ENCODE measurements around the gene C16orf90. TPM values are rescaled to one million over a fixed set of nuclear protein-coding genes. Genes with fewer than 3 reads are reported as not detected.

C16orf90 gene
- polyA plus RNA-seq, 1 of the 3 experiments (the other 2 are of a cell fraction) = not detected

DNA sequence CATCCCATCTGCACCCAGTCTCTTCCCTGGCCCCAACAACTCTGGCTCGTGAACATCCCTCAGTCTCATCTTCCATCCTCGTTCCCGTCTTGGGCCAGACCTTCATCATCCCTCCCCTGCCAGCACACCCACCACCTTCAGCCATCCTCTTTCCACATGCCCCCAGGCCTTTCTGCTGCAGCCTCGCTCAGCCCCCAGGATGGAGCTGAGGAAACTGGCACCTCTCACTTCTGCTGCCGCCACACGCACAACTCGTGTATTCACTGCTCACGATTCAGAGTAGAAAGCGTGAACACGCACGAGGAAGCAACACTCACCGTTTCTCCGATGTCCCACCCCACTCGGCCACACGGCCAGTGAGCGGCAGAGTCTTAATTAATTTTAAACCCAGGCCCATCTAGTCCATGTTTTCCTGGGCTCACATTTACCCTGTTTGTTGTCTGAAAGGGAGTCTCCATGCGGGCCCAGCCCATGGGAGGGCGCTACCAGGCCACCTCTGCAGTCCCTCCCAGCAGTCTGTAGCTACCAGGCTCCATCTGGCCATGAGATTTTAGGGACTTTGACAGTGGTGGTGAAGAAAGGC is 12.5 kb downstream of the C16orf90 start:
- TF ChIP-seq FOXJ3 (CRISPR knock-in tag; IDR thresholded peaks at IDR 0.05) = no peak
- no peak for TF ChIP-seq POLR2AphosphoS5 (IDR thresholded peaks at IDR 0.05; ENCODE audit: low read depth, low read length)
- TF ChIP-seq FOXM1 (IDR thresholded peaks at IDR 0.05; ENCODE audit: low read depth) = no peak
- TF ChIP-seq RFX5 (IDR thresholded peaks at IDR 0.05; ENCODE audit: low read length) = no peak
- Histone ChIP-seq H3K27ac (ENCODE audit: low read depth in 2 of 2, low read length in 1 of 2) (no peak overlapping the region), H3K9me3 (no peaks in the 10 kb centered on the region), H3K9me2 (no peaks in the 10 kb centered on the region), H3F3A (replicated peaks; ENCODE audit: insufficient read depth) (no peaks in the 10 kb centered on the region), H3K4me2 (no peak overlapping the region), H3K36me3 (replicated peaks in 1 of 2; ENCODE audit: control insufficient read depth in 1 of 2, insufficient read depth in 2 of 2, low read length in 1 of 2) (peaks cover 9 to 63% of the 10 kb centered on the region in 2 experiments), H2AFZ (ENCODE audit: low read depth) (no peak overlapping the region), H3K4me1 (ENCODE audit: control insufficient read depth in 1 of 2, insufficient read depth in 2 of 2, low read depth in 1 of 2, low read length in 1 of 2) (peaks cover 0 to 17% of the 10 kb centered on the region in 2 experiments; a peak in 1 of 4 replicates), H3K79me2 (ENCODE audit: insufficient read depth) (peaks cover 33% of the 10 kb centered on the region), H3K27me3 (ENCODE audit: insufficient read depth) (no peaks in the 10 kb centered on the region), H3K4me3 (ENCODE audit: low read depth in 2 of 2, low read length in 1 of 2) (no peak overlapping the region), H4K20me1 (ENCODE audit: insufficient read depth) (peaks cover 13% of the 10 kb centered on the region), H3K9ac (no peak overlapping the region)
- peak; percentile 23 for DNase-seq
- 97% methylated on average over 18 of the region's 18 CpGs for WGBS (ENCODE audit: low lambda C conversion rate)
- ChIA-PET POLR2A (no interaction called here), CTCF (interaction anchor here (1.1 to 1.2 kb wide), 2 partner anchors 12 to 14 kb away, joined by 3 read pairs; no protein-coding TSS in a partner anchor)

DNA sequence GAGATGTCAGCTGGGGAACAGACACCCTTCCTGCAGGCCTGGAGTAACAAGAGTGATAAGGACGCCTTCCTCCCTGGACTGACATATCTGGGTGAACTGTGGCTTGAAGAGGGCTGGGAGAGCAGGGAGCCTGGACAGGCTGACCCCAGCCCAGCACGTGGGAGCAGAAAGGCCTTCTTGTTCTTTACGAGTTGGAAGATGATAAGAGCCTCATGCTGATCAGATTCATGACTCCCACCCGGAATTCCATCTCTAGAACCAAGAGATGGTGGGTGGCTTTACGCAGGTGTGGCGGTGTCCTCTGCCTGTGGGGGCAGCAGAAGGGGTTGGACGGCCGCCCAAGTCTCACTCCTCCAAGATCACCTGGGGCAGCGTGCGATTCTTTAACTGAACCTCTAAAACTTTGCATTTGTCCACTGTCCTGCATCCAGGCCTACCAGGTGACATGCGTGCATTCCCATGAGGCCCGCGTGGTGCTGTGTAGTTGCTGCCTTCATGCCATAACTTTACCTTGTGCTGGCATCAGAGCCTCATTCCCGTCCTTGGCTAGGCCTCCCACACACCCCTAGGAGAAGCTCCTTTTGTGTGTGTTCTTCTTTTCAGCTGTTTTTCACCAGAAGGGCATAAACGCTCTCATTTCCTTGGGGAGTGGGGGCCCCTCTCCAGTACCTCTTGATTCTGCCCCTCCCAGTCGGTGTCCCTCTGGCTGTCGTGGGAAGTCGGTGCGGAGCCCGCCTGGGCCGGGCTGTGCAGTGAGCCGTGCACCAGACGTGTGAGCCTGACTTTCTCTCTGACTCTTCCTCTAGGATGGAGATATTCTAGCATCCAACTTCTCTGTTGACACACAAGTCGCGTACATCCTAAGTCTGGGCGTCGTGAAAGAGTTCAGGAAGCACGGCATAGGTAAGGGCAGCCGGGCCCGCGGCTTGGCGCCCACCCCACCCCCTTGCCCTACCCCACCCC is 13.3 kb downstream of the C16orf90 start:
- Histone ChIP-seq H4K20me1 (ENCODE audit: insufficient read depth) (peaks cover 19% of the 10 kb centered on the region), H3K4me2 (no peak overlapping the region), H3K36me3 (replicated peaks in 1 of 2; ENCODE audit: control insufficient read depth in 1 of 2, insufficient read depth in 2 of 2, low read length in 1 of 2) (peaks cover 12 to 59% of the 10 kb centered on the region in 2 experiments), H3F3A (replicated peaks; ENCODE audit: insufficient read depth) (no peaks in the 10 kb centered on the region), H3K4me1 (ENCODE audit: control insufficient read depth in 1 of 2, insufficient read depth in 2 of 2, low read depth in 1 of 2, low read length in 1 of 2) (peaks cover 0 to 17% of the 10 kb centered on the region in 2 experiments; a peak in 1 of 4 replicates), H3K27ac (ENCODE audit: low read depth in 2 of 2, low read length in 1 of 2) (peak overlapping the region in 1 of 2 experiments; percentile 73; a peak in 2 of 4 replicates), H3K27me3 (ENCODE audit: insufficient read depth) (no peaks in the 10 kb centered on the region), H3K79me2 (ENCODE audit: insufficient read depth) (peaks cover 37% of the 10 kb centered on the region), H3K9me3 (no peaks in the 10 kb centered on the region), H3K4me3 (ENCODE audit: low read depth in 2 of 2, low read length in 1 of 2) (no peak overlapping the region), H3K9ac (no peak overlapping the region), H2AFZ (ENCODE audit: low read depth) (no peak overlapping the region), H3K9me2 (no peaks in the 10 kb centered on the region)
- POLR2A ChIA-PET = no interaction called here
- CTCF ChIA-PET = interaction anchor here (1.1 to 1.5 kb wide), 2 partner anchors 12 to 36 kb away, joined by 4 to 7 read pairs; no protein-coding TSS in a partner anchor
- DNase-seq = peak; percentile 85
- WGBS (ENCODE audit: low lambda C conversion rate) = 96% methylated on average over 31 of the region's 32 CpGs
- TF ChIP-seq, protein P1, sequence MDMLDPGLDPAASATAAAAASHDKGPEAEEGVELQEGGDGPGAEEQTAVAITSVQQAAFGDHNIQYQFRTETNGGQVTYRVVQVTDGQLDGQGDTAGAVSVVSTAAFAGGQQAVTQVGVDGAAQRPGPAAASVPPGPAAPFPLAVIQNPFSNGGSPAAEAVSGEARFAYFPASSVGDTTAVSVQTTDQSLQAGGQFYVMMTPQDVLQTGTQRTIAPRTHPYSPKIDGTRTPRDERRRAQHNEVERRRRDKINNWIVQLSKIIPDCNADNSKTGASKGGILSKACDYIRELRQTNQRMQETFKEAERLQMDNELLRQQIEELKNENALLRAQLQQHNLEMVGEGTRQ (IDR thresholded peaks at IDR 0.05; ENCODE audit: borderline replicate concordance, low read depth, low read length) = no peak
- TF ChIP-seq, protein P2, sequence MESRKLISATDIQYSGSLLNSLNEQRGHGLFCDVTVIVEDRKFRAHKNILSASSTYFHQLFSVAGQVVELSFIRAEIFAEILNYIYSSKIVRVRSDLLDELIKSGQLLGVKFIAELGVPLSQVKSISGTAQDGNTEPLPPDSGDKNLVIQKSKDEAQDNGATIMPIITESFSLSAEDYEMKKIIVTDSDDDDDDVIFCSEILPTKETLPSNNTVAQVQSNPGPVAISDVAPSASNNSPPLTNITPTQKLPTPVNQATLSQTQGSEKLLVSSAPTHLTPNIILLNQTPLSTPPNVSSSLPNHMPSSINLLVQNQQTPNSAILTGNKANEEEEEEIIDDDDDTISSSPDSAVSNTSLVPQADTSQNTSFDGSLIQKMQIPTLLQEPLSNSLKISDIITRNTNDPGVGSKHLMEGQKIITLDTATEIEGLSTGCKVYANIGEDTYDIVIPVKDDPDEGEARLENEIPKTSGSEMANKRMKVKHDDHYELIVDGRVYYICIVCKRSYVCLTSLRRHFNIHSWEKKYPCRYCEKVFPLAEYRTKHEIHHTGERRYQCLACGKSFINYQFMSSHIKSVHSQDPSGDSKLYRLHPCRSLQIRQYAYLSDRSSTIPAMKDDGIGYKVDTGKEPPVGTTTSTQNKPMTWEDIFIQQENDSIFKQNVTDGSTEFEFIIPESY (IDR thresholded peaks at IDR 0.05; ENCODE audit: borderline replicate concordance, low read depth) = no peak
- TF ChIP-seq, protein P3, sequence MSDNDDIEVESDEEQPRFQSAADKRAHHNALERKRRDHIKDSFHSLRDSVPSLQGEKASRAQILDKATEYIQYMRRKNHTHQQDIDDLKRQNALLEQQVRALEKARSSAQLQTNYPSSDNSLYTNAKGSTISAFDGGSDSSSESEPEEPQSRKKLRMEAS (IDR thresholded peaks at IDR 0.05; ENCODE audit: low read depth) = no peak
- TF ChIP-seq RXRA (IDR thresholded peaks at IDR 0.05; ENCODE audit: borderline replicate concordance, low read depth) = no peak
- TF ChIP-seq MXI1 (IDR thresholded peaks at IDR 0.05; ENCODE audit: low read depth, low read length) = peak; percentile 94
- peak; percentile 34; the same call in 1 of the 2 replicates for TF ChIP-seq RCOR1 (IDR thresholded peaks at IDR 0.05; ENCODE audit: low read length)
- no peak for TF ChIP-seq RAD21 (IDR thresholded peaks at IDR 0.05; ENCODE audit: low read length)
- TF ChIP-seq, protein P4, sequence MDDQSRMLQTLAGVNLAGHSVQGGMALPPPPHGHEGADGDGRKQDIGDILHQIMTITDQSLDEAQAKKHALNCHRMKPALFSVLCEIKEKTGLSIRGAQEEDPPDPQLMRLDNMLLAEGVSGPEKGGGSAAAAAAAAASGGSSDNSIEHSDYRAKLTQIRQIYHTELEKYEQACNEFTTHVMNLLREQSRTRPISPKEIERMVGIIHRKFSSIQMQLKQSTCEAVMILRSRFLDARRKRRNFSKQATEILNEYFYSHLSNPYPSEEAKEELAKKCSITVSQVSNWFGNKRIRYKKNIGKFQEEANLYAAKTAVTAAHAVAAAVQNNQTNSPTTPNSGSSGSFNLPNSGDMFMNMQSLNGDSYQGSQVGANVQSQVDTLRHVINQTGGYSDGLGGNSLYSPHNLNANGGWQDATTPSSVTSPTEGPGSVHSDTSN (IDR thresholded peaks at IDR 0.05) = no peak
- TF ChIP-seq POLR2AphosphoS5 (IDR thresholded peaks at IDR 0.05; ENCODE audit: low read depth, low read length) = no peak
- no peak for TF ChIP-seq EZH2phosphoT487 (IDR thresholded peaks at IDR 0.05; ENCODE audit: borderline replicate concordance, low read depth)
- no peak for TF ChIP-seq FOXJ3 (CRISPR knock-in tag; IDR thresholded peaks at IDR 0.05)
- TF ChIP-seq, protein P5, sequence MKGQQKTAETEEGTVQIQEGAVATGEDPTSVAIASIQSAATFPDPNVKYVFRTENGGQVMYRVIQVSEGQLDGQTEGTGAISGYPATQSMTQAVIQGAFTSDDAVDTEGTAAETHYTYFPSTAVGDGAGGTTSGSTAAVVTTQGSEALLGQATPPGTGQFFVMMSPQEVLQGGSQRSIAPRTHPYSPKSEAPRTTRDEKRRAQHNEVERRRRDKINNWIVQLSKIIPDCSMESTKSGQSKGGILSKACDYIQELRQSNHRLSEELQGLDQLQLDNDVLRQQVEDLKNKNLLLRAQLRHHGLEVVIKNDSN (IDR thresholded peaks at IDR 0.05; ENCODE audit: borderline replicate concordance, low read depth) = no peak
- no peak for TF ChIP-seq RFX5 (IDR thresholded peaks at IDR 0.05; ENCODE audit: low read length)
- no peak for TF ChIP-seq JUND (IDR thresholded peaks at IDR 0.05)
- TF ChIP-seq NFIC (IDR thresholded peaks at IDR 0.05; ENCODE audit: borderline replicate concordance) = no peak
- no peak for TF ChIP-seq TCF12 (IDR thresholded peaks at IDR 0.05)
- TF ChIP-seq FOXM1 (IDR thresholded peaks at IDR 0.05; ENCODE audit: low read depth) = no peak
- TF ChIP-seq EP300 (IDR thresholded peaks at IDR 0.05; ENCODE audit: borderline replicate concordance in 1 of 2, low read depth in 1 of 2, low read length in 1 of 2) = peak in 1 of 2 experiments; percentile 78; a peak in 2 of 4 replicates
- no peak for TF ChIP-seq MEF2A (IDR thresholded peaks at IDR 0.05; ENCODE audit: borderline replicate concordance, low read depth)
- TF ChIP-seq TEAD4 (IDR thresholded peaks at IDR 0.05; ENCODE audit: borderline replicate concordance, insufficient read depth) = no peak

All from SK-N-SH (cell line).